ENCODE data around the gene SFPQ. TPM values are rescaled to one million over a fixed set of nuclear protein-coding genes. Genes with fewer than 3 reads are reported as not detected.

SFPQ gene
- total RNA-seq, 1 donor: 152 TPM

GRCh38 chr1:35222322-35223083 is 29.6 kb upstream of the SFPQ start:
- TF ChIP-seq, protein P1, sequence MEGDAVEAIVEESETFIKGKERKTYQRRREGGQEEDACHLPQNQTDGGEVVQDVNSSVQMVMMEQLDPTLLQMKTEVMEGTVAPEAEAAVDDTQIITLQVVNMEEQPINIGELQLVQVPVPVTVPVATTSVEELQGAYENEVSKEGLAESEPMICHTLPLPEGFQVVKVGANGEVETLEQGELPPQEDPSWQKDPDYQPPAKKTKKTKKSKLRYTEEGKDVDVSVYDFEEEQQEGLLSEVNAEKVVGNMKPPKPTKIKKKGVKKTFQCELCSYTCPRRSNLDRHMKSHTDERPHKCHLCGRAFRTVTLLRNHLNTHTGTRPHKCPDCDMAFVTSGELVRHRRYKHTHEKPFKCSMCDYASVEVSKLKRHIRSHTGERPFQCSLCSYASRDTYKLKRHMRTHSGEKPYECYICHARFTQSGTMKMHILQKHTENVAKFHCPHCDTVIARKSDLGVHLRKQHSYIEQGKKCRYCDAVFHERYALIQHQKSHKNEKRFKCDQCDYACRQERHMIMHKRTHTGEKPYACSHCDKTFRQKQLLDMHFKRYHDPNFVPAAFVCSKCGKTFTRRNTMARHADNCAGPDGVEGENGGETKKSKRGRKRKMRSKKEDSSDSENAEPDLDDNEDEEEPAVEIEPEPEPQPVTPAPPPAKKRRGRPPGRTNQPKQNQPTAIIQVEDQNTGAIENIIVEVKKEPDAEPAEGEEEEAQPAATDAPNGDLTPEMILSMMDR (IDR thresholded peaks at IDR 0.05; ENCODE audit: insufficient read depth, low read length): no peak
- DNase-seq (ENCODE audit: low read depth): peak; percentile 98
- H3K4me3 ChIP-seq (ENCODE audit: low read depth, low read length): no peak overlapping the region

DNA sequence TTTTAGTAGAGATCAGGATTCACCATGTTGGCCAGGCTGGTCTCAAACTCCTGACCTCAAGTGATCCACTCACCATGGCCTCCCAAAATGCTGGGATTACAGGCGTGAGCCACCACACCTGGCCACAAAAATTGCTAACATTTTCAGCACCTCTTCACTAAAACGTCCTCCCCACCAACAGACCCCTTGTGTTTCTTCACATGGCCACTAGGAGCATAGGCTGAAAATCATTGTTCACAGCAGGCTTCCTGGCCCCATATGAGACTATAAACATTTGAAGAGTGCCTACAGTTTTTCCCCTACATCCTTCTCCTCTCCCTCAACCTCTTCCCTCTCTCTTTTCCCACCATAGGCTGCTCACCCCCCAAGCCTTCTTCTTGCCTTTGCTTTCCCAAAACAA is 28.0 kb upstream of the SFPQ start:
- no peak for DNase-seq (ENCODE audit: low read depth)
- H3K4me3 ChIP-seq (ENCODE audit: low read depth, low read length): no peak overlapping the region
- TF ChIP-seq, protein P1 (IDR thresholded peaks at IDR 0.05; ENCODE audit: insufficient read depth, low read length): peak; percentile 50

DNA sequence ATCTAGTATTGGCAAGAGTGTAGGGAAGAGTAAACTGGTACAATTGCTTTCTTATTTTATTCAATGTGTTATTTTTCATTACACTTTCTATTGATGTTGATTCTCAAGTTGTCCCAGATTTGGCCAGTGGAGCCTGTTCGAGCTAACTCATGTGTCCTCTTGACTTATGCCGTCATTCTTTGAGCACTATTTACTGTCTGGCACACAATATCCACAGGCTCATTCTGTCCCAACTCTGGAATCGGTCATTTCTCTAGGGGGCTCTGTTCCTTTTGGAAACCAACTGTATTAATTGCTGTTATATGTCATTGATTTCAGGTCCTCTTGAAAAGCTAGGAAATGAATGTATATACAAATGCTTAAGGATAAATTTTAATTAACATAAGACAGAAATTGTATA is 22.4 kb upstream of the SFPQ start:
- TF ChIP-seq, protein P1 (IDR thresholded peaks at IDR 0.05; ENCODE audit: insufficient read depth, low read length): no peak

GRCh38 chr1:35211120-35211414 is 18.1 kb upstream of the SFPQ start:
- no peak overlapping the region for H3K4me3 ChIP-seq (ENCODE audit: low read depth, low read length)
- TF ChIP-seq, protein P1 (IDR thresholded peaks at IDR 0.05; ENCODE audit: insufficient read depth, low read length): no peak
- DNase-seq (ENCODE audit: low read depth): no peak

More for the DNA sequence above, 22.4 kb upstream of the SFPQ start:
- H3K4me3 ChIP-seq (ENCODE audit: low read depth, low read length): no peak overlapping the region
- DNase-seq (ENCODE audit: low read depth): no peak

- DNase-seq (ENCODE audit: low read depth): peak; percentile 39
- TF ChIP-seq, protein P1 (IDR thresholded peaks at IDR 0.05; ENCODE audit: insufficient read depth, low read length): no peak
These were observed 17.6 kb upstream of the SFPQ start for GRCh38 chr1:35210321-35211119.

GRCh38 chr1:35203295-35203694 is 10.3 kb upstream of the SFPQ start:
- TF ChIP-seq, protein P1 (IDR thresholded peaks at IDR 0.05; ENCODE audit: insufficient read depth, low read length): no peak
- no peak for DNase-seq (ENCODE audit: low read depth)
- no peak overlapping the region for H3K4me3 ChIP-seq (ENCODE audit: low read depth, low read length)

More at GRCh38 chr1:35210321-35211119, 17.6 kb upstream of the SFPQ start:
- H3K4me3 ChIP-seq (ENCODE audit: low read depth, low read length): no peak overlapping the region
